HG02798 (cell line): ENCODE measurements around the gene CSMD2.

ENCODE experiments used
- ATAC-seq: cut with Tn5 transposase; IDR thresholded peaks from one replicate; pipeline ENCODE4 v1.9.1; 2021; ENCODE audit warnings: mild to moderate bottlenecking; ENCODE audit not compliant: unreplicated experiment, poor library complexity

Gene CSMD2

DNA sequence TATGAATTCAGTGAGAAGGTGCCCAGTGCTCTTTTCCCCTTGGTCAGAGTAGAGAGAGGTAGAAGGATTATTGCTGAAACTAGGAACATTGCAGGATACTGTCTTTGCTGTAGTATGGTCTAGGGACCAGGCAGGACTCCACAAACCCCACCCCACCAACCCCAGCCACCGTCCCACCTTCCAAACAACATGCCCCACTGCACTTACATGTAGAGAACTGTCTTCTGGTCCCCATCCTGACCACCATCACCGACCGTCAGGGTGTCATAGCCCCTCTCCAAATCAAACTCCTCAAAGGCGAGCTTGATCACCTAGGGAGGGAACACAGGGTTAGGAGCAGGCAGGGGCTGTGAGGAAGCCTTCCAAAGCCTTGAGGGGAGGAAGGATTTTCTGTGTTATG lies 372.8 kb downstream of the CSMD2 start:
- ATAC-seq, result no peak

DNA sequence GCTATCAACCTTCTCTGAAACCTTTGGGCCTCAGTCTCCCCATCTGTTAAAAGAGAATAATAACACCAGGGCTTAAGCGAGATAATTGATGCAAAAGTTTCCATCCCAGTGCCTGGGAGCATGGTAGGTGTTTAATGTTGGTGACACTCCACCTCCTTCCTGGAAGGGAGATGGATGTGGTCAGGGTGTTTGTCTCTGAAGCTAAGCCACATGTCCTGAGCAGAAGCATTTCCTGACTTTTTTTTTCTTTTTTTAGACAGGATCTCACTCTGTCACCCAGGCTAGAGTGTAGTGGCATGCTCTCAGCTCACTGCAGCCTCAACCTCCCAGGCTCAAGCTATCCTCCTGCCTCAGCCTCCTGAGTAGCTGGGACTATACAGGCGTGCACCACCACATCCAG lies 373.8 kb downstream of the CSMD2 start:
- ATAC-seq, result no peak

DNA sequence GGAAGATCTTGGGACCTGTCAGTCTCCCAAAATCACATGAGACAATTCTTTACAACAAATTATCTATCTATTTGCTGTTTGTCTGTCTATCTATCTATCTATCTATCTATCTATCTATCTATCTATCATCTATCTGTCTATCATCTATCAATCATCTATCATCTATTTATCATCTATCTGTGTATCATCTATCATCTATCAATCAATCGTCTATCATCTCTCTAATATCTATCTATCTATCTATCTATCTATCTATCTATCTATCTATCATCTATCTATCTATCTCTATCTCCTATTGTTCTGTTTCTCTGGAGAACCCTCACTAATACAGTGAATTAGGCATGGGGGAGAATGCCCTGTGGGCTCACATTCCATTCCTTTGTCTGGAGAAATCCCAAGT lies 374.5 kb downstream of the CSMD2 start:
- no peak for ATAC-seq

DNA sequence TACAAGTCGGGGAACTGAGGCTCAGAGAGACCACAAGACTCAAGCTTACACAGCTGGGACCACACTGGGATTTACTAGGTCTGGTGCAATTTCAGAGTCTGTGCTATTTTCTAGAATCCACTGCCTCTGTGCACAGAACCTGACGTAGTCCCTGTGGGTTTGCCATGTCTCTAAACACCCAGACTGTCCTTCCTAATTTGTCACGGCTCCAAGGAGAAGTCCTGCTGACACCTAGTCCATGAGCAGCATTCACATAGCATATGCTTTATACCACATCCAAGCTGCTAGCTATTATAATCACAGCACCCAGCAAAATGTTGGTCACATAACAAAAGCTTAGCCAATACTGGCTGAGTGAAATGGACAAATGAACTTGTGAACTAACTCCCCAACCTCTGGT lies 380.2 kb downstream of the CSMD2 start:
- no peak for ATAC-seq

DNA sequence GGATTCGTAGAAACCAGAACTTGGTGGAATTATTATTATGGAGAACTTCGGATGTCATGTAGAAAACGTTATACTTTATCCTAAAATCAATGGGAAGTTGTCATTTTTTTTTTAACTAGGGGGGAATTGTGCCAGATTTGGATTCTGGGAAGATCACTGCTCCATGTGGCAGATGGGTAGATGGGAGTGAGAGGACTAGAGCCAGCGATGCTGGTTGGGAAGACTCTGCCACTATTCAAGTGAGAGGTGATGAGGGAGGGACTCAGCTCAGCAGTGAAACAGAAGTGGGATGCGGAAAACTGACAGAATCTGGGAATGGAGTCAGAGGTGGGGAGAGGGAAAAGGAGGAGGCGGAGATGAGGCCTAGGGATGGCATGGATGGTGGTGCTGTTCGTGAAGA lies 382.3 kb downstream of the CSMD2 start:
- no peak for ATAC-seq

DNA sequence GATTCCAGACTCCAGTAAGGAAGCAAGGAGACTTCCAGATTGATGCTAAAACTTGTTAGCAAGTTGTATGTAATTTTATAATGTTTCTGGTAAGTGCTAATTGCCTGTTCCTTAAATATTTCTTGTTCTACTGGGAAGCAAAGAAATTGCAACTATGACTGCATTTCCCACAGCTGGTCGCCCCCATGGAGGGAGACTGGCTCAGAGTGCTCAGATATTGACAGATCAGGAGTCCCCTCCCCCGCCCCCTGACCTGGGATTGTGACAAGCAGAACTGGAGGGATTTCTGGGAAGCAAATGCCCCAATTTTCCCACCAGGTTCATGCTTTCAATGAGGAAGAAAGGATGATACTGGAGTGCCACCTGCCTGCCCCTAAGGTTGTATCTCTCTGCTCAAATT lies 383.4 kb downstream of the CSMD2 start:
- no peak for ATAC-seq

DNA sequence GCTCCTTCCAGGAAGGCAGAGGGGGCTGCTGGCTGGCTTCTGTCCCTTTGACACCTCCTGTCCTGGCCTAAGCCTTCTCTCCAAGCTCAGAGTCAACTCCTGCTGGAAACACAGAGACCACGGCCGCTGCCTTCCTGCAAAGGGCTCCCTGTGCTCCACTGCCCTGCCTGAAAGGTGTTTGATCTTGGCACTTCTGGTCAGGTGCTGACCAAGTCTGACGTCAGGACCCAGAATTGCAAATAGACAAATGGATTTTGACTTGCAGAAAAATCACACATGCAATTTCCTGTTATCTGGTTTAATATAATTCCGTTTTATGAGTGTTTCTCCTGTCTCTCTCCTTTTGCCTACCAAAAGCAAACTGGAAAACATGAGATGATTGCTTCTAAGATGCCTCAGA lies 387.7 kb downstream of the CSMD2 start:
- no peak for ATAC-seq

DNA sequence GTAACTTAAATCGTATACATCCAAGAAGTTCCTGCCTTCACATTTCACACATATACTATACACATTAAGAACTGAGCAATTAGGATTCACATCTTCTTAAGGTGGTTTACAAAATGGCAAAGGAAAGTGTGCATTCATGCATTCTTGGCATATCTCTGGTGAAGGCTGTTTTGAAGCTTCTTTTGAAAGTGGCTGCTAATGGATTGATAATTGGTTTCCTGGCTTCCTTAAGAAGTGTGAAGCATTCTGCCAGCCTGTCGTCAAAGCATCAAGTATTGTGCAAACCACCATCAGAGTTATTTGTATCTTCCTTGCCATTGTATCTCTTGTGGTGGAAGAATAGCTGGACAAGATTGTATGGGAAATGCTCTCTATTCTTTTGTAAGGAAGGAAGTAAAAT lies 396.2 kb downstream of the CSMD2 start:
- ATAC-seq, result no peak

DNA sequence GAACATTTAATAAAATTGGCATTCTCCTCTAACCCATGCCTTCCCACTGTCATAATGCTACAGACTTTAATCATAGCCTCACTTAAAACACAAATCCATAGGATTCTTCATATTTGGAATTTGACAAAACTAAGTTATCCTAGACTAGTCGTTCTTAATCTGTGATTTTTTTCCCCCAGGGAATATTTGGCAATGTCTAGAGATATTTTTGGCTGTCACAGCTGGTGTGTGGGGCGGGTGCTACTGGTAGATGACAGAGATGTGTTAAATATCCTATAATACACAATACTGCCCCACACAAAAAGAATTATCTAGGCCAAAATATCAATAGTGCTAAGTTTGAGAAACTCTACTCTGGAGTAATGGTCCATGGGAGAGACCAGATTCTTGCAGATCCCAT lies 396.9 kb downstream of the CSMD2 start:
- no peak for ATAC-seq

DNA sequence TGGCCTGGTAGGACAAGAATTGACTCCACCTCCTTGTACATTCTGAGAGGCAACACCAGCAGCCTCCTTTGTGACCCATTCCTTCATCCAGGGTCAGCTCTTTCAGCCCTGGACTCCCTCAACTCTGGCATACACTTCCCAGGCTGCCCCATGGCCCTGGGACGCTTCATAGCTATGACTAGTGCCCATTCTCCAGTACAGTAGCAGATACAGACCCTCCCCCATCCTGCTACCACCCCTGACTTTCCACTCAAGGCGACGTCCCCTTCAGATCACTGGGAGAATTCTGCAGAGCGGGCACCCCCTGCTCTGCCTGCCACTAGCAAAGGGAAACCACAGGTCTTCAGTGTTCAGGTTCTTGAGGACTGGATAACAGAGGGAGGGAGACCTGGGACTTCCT lies 400.9 kb downstream of the CSMD2 start:
- ATAC-seq, result no peak

DNA sequence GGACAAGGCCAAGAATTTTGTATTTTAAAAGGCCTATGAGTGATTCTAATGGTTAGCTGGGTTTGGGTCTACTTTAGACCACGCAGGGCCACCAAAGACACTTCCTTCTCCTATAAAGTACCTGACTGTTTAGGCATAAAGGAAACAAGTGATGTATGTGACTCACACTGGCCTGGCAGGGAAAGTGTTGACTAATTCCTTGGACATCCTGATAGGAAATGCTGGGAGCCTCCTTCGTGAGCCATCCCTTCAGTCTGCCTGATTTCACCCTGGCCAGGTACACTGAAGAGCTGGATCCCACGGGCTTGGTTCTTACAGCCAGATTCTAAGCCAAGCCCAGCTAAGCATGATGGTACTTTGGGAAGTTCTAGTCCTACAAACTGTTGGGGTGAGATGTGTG lies 401.6 kb downstream of the CSMD2 start:
- no peak for ATAC-seq

DNA sequence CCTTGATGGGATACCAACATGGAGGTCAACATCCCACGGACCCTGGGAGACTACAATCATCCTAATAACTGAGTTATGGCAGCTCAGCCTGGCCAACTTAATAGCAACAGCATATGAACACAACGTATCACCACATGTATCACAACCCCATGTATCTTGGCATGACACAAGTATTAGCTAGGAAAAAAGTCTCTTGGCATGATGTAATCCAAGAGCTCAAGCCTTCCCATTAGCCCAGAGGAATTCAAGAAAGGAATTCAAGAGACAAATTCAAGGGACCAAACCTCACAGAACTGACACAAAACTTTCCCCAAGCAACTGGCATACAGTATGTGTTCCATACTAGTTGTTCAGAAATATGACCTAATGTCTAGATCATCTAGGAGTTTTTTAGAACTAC lies 402.1 kb downstream of the CSMD2 start:
- ATAC-seq, result no peak

DNA sequence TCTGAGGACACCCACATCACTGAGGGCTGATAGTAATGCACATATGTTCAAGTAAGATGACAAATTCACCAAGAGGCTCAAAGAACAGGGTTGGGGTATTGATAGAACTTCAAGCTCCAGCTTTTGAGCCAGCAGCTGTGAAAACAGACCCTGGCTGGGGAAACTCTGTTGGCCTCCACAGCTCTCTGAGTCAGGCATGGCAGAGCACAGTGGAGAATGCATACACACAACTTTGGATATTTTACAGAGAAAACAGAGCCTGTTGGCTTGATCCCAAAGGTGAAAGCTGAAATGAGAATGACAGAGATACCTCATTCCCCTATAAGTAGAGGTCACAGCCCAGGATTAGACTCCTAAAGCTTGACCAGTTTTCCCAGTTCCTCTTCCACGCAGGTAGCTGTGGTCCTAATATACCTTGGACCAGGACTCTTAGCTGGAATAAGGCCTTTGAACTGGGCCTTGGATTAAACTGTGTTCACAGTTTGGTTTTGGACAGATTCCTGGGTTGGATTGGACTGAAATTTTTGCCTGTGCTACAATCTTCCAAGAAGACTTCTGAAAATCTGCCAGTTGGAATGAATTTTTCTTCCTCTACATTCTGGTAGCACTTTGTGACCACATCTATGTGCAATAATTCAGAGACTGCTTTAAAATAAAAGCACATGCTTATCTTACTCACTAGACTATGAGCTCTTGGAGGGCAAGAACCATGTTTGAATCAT lies 402.8 kb downstream of the CSMD2 start:
- no peak for ATAC-seq

DNA sequence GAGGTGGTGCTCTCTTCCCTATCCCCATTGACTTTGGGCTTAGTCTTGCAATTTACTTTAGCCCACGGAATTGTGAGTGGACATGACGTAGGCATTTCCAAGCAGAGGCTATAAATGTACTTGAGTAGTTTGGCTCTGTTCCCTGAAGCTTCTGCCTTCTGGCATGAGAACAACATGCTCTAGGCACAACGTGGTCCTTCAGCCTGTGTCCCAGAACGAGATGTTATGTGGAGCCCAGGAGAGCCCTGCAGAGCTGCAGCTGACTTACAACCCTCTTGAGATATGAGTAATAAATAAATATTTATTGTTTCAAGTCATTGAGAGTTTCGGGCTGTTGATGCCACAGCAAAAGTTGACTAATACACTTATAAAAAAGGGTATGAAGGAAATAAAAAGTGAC lies 406.3 kb downstream of the CSMD2 start:
- no peak for ATAC-seq

DNA sequence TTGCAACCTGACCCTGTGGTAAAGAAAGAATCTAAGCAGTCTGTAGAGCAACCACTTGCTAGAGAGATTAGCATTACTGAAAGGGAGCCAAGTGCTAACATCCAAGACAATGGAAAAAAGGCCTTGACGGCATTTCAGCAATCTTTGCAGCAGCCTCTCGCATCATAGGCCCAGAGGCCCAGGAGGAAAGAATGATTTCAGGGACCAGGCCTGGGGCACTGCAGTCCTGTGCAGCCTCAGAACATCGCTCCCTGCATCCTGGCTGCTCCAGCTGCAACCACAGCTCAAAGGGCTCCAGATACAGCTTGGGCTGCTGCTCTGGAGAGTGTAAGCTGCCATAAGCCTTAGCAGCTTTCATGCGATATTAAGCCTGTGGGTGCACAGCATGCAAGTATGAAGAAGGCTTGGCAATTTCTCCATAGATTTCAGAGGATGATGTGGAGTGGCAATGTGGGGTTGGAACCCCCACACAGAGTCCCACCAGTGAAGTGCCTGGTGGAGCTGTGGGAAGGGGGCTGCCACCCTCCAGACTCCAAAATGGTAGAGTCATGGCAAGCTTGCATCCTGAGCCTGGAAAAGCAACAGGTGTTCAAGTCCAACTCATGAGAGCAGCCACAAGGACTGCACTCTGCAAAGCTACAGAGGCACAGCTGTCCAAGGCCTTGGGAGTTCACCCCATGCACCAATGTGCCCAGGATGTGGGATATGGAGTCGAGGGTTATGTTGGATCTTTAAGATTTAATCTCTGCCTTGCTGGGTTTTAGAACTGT lies 411.8 kb downstream of the CSMD2 start:
- ATAC-seq, result no peak

DNA sequence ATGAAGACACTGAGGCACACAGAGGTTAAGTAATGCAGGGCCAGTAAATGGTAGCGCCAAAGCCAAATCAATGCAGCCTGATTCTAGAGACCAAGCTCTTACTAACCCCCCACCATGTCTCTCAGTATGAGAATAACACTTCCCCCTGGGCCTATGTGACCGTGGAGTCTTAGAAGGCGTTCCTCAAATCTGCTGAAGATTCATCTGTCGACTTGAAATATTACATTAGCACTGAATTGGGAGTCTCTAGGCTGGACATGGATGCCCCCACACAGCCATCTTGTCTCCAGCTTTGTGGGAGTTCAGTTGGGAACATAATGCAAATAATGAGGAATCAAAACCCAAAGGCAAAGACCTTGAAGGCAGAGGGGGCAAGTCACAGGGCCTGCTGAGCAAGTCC lies 419.1 kb downstream of the CSMD2 start:
- no peak for ATAC-seq

DNA sequence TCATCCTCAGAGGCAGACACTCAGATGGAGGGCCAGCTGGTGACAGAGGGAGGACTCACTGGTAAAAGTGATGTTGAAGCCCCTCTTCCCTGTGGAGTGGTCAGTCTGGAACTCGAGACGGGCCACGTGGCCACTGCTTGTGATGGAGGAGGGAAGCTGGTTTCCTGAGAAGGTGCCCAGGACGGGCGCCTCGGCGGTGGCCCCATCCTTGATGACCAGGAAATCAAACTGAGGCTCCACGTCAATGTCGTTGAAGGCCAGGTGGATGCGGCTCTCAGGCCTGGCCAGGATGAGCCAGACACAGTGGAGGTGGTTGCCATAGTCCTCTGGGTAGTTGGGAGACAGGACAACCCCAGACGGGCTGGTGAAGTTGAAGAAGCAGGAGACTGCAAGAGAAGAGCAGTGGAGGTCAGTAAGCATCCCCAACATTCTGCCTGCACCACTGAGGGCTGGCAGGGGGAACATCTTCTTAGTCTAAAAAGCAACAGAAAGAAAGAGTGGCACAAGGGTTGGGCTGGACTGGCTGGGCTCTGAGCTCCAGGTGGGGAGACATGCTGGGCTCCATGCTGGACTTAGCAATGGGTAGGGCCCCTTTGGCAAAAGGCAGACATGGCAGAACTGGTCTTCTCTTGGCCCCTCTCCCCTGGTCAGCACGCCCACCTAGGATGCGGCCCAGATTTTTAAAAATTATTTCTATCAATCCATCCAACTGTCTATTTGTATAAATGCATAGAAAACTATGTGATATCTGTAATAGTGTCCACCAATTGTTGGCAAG lies 421.6 kb downstream of the CSMD2 start:
- no peak for ATAC-seq

DNA sequence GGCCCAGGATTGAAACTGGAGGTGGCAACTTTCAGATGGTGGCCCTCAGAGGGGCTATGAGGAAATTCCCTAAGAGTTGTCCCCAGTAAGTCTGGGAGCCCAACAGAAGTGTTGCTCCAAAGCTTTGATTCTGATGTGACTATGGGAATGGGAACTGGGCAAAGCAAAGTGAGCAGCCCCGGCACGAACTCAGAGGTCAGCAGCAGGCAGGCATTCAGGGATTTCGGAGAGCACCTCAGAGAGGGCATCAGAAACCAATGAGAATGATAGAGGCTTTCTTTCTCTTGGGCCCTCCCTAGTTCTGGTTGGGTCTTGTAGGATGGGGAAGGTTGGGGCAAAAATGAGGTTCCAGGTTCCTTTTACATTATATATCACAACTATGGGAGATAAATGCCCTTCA lies 422.4 kb downstream of the CSMD2 start:
- no peak for ATAC-seq

DNA sequence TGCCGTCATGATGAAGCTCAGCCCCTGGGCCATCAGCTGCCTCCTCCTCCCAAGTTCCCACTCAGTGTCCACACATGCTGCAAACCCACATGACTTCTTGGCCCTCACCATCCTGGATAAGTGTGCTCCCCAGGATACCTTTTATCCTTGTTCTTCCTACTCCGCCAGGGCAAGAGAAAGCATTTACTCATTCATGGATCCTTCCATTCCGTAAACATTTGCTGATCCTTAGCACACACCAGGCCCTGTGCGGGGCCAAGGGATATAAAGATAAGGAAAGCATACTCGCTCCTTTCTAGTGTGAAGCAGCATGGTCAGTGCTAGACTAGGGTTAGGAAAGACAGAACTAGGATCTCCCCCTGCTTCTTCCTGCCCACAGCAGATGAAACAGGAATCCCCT lies 423.3 kb downstream of the CSMD2 start:
- no peak for ATAC-seq

DNA sequence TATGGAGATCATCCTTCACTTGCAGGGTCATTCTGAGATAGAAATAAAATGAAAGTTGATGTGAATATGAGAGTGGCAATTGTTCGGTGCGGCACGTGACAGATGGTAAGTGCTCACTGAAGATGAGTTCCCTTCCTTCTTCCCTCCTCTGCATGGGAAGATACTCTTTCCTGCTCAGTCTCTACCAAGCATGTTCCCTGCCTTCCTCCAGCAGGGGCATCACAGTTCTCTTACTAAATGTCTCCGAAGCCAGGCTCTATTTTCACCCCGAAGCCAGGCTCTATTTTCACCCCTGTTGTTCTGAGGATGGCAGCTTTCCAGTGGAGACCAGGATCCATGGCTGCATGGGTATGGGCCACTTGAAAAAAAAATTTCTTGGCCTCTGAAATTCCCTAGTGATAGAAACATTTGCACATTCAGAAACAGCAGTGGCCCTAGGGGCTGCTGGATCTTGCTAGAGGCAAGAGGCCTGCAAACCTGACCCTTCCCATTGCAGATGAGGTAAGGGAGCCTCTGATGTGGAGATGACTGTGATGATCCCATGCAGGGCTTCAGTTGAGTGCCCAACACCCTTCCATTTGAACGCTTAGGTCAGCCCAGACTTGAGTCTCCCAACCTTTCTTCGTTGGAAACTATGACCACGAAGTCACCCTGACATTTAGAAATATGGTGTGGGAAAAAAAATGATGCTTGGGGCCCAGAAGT lies 424.8 kb downstream of the CSMD2 start:
- no peak for ATAC-seq

DNA sequence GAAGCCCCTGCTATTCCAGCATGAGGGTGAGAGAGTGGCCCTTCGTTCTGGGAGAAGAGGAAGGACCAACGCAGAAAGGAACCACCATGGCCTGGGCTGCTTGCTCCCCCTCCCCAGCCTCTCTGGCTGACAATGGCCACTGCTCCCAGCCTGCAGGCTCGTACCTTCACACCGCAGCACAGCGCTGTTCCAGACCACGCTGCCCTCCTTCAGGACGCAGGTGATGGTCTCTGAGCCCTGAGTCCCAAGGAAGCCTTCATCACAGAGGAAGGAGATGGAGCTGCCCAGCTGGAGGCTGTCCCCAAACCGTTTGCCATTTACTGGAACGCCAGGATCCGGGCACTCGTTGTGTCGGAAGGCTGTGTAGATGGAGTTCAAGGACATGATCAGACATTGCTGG lies 426.1 kb downstream of the CSMD2 start:
- no peak for ATAC-seq
